Measurements from ENCODE around the gene FGFR4. TPM values are rescaled to one million over a fixed set of nuclear protein-coding genes. Genes with fewer than 3 reads are reported as not detected.

The FGFR4 gene
- total and polyA plus RNA-seq, 2 experiments from 2014 or later, result 43.4 to 150 TPM

DNA sequence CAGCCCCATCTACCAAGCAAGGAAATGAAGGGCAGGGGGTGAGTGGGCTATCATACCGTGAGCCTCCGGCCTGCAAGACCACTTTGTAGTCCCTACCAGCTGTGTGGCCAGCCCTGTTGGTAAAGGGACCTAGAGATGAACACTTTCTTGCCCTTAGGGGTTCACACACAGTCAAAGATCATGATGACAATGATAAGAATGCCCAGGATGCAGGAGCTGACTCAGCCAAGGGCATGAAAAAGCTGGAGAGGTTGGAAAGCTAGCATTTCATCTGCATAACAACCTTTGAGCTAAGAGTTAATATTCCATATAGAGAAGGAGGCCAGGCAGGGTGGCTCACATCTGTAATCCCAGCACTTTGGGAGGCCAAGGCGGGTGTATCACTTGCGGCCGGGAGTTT, 19.2 kb upstream of the FGFR4 start:
- Histone ChIP-seq H3K27me3 (ENCODE audit: insufficient read depth) (no peaks in the 10 kb centered on the region), H3K79me2 (replicated peaks; ENCODE audit: insufficient read depth) (no peaks in the 10 kb centered on the region), H3K4me3 (no peak overlapping the region), H3K4me1 (ENCODE audit: insufficient read depth) (no peaks in the 10 kb centered on the region), H3F3A (replicated peaks; ENCODE audit: low read depth) (0 out of 2 replicates have a peak, but pooled peaks cover 4% of the 10 kb centered on the region), H3K4me2 (no peak overlapping the region), H2AFZ (no peak overlapping the region), H4K20me1 (replicated peaks; ENCODE audit: insufficient read depth) (peaks cover 10% of the 10 kb centered on the region; the same call in 1 of the 2 replicates), H3K36me3 (ENCODE audit: insufficient read depth) (no peaks in the 10 kb centered on the region), H3K27ac (ENCODE audit: low read depth) (no peak overlapping the region), H3K9me2 (ENCODE audit: insufficient read depth) (no peaks in the 10 kb centered on the region)
- DNase-seq (ENCODE audit: low spot score), result no peak
- Mint-ChIP-seq H3K27me3 (ENCODE audit: insufficient read depth, low read depth, poor library complexity) (peaks cover 3% of the 10 kb centered on the region), H3K27ac (peak overlapping the region; percentile 37; the same call in 1 of the 2 replicates), H3K4me3 (no peak overlapping the region), H3K36me3 (ENCODE audit: low read depth) (no peaks in the 10 kb centered on the region; the same call in 2 of the 3 replicates), H3K9me3 (no peaks in the 10 kb centered on the region), H3K4me1 (peaks cover 3% of the 10 kb centered on the region; the same call in 2 of the 3 replicates)
- ATAC-seq, result no peak
- TF ChIP-seq POLR2AphosphoS5 (IDR thresholded peaks at IDR 0.05; ENCODE audit: low read depth) (no peak), CTCF (conservative IDR thresholded peaks at IDR 0.05; ENCODE audit: low read depth in 2 of 2) (no peak), REST (IDR thresholded peaks at IDR 0.05; ENCODE audit: unreplicated experiment) (no peak), JUNB (IDR thresholded peaks at IDR 0.05; ENCODE audit: unreplicated experiment) (no peak), ZNF331 (CRISPR knock-in tag; IDR thresholded peaks at IDR 0.05; ENCODE audit: low read depth) (no peak), EZH2 (IDR thresholded peaks at IDR 0.05; ENCODE audit: low read depth, unreplicated experiment) (no peak), ZNF114 (CRISPR knock-in tag; IDR thresholded peaks at IDR 0.05) (no peak), CREB1 (CRISPR knock-in tag; IDR thresholded peaks at IDR 0.05; ENCODE audit: low read depth) (no peak), EZH2phosphoT487 (IDR thresholded peaks at IDR 0.05; ENCODE audit: unreplicated experiment) (no peak), NANOG (IDR thresholded peaks at IDR 0.05; ENCODE audit: borderline replicate concordance) (no peak), STAT1 (IDR thresholded peaks at IDR 0.05; ENCODE audit: unreplicated experiment) (no peak)
- TF ChIP-seq, protein P1, sequence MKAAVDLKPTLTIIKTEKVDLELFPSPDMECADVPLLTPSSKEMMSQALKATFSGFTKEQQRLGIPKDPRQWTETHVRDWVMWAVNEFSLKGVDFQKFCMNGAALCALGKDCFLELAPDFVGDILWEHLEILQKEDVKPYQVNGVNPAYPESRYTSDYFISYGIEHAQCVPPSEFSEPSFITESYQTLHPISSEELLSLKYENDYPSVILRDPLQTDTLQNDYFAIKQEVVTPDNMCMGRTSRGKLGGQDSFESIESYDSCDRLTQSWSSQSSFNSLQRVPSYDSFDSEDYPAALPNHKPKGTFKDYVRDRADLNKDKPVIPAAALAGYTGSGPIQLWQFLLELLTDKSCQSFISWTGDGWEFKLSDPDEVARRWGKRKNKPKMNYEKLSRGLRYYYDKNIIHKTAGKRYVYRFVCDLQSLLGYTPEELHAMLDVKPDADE (IDR thresholded peaks at IDR 0.05), result no peak
- TF ChIP-seq, protein P2, sequence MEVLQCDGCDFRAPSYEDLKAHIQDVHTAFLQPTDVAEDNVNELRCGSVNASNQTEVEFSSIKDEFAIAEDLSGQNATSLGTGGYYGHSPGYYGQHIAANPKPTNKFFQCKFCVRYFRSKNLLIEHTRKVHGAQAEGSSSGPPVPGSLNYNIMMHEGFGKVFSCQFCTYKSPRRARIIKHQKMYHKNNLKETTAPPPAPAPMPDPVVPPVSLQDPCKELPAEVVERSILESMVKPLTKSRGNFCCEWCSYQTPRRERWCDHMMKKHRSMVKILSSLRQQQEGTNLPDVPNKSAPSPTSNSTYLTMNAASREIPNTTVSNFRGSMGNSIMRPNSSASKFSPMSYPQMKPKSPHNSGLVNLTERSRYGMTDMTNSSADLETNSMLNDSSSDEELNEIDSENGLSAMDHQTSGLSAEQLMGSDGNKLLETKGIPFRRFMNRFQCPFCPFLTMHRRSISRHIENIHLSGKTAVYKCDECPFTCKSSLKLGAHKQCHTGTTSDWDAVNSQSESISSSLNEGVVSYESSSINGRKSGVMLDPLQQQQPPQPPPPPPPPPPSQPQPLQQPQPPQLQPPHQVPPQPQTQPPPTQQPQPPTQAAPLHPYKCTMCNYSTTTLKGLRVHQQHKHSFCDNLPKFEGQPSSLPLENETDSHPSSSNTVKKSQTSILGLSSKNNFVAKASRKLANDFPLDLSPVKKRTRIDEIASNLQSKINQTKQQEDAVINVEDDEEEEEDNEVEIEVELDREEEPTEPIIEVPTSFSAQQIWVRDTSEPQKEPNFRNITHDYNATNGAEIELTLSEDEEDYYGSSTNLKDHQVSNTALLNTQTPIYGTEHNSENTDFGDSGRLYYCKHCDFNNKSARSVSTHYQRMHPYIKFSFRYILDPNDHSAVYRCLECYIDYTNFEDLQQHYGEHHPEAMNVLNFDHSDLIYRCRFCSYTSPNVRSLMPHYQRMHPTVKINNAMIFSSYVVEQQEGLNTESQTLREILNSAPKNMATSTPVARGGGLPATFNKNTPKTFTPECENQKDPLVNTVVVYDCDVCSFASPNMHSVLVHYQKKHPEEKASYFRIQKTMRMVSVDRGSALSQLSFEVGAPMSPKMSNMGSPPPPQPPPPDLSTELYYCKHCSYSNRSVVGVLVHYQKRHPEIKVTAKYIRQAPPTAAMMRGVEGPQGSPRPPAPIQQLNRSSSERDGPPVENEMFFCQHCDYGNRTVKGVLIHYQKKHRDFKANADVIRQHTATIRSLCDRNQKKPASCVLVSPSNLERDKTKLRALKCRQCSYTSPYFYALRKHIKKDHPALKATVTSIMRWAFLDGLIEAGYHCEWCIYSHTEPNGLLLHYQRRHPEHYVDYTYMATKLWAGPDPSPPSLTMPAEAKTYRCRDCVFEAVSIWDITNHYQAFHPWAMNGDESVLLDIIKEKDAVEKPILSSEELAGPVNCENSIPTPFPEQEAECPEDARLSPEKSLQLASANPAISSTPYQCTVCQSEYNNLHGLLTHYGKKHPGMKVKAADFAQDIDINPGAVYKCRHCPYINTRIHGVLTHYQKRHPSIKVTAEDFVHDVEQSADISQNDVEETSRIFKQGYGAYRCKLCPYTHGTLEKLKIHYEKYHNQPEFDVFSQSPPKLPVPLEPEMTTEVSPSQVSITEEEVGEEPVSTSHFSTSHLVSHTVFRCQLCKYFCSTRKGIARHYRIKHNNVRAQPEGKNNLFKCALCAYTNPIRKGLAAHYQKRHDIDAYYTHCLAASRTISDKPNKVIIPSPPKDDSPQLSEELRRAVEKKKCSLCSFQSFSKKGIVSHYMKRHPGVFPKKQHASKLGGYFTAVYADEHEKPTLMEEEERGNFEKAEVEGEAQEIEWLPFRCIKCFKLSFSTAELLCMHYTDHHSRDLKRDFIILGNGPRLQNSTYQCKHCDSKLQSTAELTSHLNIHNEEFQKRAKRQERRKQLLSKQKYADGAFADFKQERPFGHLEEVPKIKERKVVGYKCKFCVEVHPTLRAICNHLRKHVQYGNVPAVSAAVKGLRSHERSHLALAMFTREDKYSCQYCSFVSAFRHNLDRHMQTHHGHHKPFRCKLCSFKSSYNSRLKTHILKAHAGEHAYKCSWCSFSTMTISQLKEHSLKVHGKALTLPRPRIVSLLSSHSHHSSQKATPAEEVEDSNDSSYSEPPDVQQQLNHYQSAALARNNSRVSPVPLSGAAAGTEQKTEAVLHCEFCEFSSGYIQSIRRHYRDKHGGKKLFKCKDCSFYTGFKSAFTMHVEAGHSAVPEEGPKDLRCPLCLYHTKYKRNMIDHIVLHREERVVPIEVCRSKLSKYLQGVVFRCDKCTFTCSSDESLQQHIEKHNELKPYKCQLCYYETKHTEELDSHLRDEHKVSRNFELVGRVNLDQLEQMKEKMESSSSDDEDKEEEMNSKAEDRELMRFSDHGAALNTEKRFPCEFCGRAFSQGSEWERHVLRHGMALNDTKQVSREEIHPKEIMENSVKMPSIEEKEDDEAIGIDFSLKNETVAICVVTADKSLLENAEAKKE (CRISPR knock-in tag; IDR thresholded peaks at IDR 0.05), result no peak

Measured in GM23338 (cell line).